ENCODE results near the gene TUG1. TPM values are rescaled to one million over a fixed set of nuclear protein-coding genes. Genes with fewer than 3 reads are reported as not detected.

TUG1 gene
- polyA plus RNA-seq, 1 of the 3 experiments (the other 2 are of a cell fraction), result 46.8 TPM

DNA sequence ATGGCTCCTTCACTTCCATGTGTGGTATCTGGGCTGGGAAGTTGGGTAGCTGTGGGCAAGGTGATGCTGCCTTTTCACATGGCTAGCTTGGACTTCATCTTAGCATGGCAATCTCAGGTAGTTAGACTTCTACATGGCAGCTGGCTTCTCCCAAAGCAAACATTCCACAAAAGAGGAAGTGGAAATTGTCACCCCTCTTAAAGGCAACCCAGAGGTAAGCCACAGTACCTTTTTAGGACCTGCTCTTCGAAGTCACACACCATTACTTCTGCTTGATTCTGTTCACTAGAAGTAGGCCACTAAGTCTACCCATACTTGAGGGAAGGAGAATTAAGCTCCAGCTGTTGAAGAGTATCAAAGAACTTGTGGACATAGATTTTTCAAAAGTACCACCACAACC, 25.9 kb downstream of the TUG1 start:
- DNase-seq, result no peak
- Histone ChIP-seq H3K4me1 (ENCODE audit: control insufficient read depth in 1 of 2, insufficient read depth in 2 of 2, low read depth in 1 of 2, low read length in 1 of 2) (no peaks in the 10 kb centered on the region), H3K4me3 (ENCODE audit: low read depth in 2 of 2, low read length in 1 of 2) (no peak overlapping the region), H3K79me2 (ENCODE audit: insufficient read depth) (no peaks in the 10 kb centered on the region), H3K36me3 (replicated peaks in 1 of 2; ENCODE audit: control insufficient read depth in 1 of 2, insufficient read depth in 2 of 2, low read length in 1 of 2) (no peaks in the 10 kb centered on the region), H2AFZ (ENCODE audit: low read depth) (no peak overlapping the region), H3K9me3 (no peaks in the 10 kb centered on the region), H3K9me2 (no peaks in the 10 kb centered on the region), H3F3A (replicated peaks; ENCODE audit: insufficient read depth) (no peaks in the 10 kb centered on the region), H4K20me1 (ENCODE audit: insufficient read depth) (no peaks in the 10 kb centered on the region), H3K27ac (ENCODE audit: low read depth in 2 of 2, low read length in 1 of 2) (no peak overlapping the region), H3K4me2 (no peak overlapping the region), H3K9ac (no peak overlapping the region), H3K27me3 (ENCODE audit: insufficient read depth) (no peaks in the 10 kb centered on the region)
- ChIA-PET POLR2A (no interaction called here), CTCF (interaction anchor here (2.8 kb wide), 1 partner anchor 90 kb away, joined by 7 read pairs; no protein-coding TSS in a partner anchor)
- WGBS (ENCODE audit: low lambda C conversion rate), result 6% methylated on average over 1 of the region's 1 CpG
- TF ChIP-seq, protein P1, sequence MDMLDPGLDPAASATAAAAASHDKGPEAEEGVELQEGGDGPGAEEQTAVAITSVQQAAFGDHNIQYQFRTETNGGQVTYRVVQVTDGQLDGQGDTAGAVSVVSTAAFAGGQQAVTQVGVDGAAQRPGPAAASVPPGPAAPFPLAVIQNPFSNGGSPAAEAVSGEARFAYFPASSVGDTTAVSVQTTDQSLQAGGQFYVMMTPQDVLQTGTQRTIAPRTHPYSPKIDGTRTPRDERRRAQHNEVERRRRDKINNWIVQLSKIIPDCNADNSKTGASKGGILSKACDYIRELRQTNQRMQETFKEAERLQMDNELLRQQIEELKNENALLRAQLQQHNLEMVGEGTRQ (IDR thresholded peaks at IDR 0.05; ENCODE audit: borderline replicate concordance, low read depth, low read length), result no peak
- TF ChIP-seq TCF12 (IDR thresholded peaks at IDR 0.05) (no peak), GABPA (IDR thresholded peaks at IDR 0.05; ENCODE audit: low read depth) (no peak), NRF1 (IDR thresholded peaks at IDR 0.05; ENCODE audit: low read depth, low read length) (no peak), RXRA (IDR thresholded peaks at IDR 0.05; ENCODE audit: borderline replicate concordance, low read depth) (no peak), FOXM1 (IDR thresholded peaks at IDR 0.05; ENCODE audit: low read depth) (no peak), TAF1 (IDR thresholded peaks at IDR 0.05; ENCODE audit: borderline replicate concordance, low read depth, low read length) (no peak), TEAD4 (IDR thresholded peaks at IDR 0.05; ENCODE audit: borderline replicate concordance, insufficient read depth) (no peak), RAD21 (IDR thresholded peaks at IDR 0.05; ENCODE audit: low read length) (no peak), FOSL2 (IDR thresholded peaks at IDR 0.05; ENCODE audit: borderline replicate concordance, low read depth) (no peak), RCOR1 (IDR thresholded peaks at IDR 0.05; ENCODE audit: low read length) (no peak), MEF2A (IDR thresholded peaks at IDR 0.05; ENCODE audit: borderline replicate concordance, low read depth) (no peak), YY1 (IDR thresholded peaks at IDR 0.05; ENCODE audit: low read depth) (no peak)
- TF ChIP-seq, protein P2, sequence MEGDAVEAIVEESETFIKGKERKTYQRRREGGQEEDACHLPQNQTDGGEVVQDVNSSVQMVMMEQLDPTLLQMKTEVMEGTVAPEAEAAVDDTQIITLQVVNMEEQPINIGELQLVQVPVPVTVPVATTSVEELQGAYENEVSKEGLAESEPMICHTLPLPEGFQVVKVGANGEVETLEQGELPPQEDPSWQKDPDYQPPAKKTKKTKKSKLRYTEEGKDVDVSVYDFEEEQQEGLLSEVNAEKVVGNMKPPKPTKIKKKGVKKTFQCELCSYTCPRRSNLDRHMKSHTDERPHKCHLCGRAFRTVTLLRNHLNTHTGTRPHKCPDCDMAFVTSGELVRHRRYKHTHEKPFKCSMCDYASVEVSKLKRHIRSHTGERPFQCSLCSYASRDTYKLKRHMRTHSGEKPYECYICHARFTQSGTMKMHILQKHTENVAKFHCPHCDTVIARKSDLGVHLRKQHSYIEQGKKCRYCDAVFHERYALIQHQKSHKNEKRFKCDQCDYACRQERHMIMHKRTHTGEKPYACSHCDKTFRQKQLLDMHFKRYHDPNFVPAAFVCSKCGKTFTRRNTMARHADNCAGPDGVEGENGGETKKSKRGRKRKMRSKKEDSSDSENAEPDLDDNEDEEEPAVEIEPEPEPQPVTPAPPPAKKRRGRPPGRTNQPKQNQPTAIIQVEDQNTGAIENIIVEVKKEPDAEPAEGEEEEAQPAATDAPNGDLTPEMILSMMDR (IDR thresholded peaks at IDR 0.05), result no peak
- TF ChIP-seq, protein P3, sequence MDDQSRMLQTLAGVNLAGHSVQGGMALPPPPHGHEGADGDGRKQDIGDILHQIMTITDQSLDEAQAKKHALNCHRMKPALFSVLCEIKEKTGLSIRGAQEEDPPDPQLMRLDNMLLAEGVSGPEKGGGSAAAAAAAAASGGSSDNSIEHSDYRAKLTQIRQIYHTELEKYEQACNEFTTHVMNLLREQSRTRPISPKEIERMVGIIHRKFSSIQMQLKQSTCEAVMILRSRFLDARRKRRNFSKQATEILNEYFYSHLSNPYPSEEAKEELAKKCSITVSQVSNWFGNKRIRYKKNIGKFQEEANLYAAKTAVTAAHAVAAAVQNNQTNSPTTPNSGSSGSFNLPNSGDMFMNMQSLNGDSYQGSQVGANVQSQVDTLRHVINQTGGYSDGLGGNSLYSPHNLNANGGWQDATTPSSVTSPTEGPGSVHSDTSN (IDR thresholded peaks at IDR 0.05), result no peak
- TF ChIP-seq, protein P4, sequence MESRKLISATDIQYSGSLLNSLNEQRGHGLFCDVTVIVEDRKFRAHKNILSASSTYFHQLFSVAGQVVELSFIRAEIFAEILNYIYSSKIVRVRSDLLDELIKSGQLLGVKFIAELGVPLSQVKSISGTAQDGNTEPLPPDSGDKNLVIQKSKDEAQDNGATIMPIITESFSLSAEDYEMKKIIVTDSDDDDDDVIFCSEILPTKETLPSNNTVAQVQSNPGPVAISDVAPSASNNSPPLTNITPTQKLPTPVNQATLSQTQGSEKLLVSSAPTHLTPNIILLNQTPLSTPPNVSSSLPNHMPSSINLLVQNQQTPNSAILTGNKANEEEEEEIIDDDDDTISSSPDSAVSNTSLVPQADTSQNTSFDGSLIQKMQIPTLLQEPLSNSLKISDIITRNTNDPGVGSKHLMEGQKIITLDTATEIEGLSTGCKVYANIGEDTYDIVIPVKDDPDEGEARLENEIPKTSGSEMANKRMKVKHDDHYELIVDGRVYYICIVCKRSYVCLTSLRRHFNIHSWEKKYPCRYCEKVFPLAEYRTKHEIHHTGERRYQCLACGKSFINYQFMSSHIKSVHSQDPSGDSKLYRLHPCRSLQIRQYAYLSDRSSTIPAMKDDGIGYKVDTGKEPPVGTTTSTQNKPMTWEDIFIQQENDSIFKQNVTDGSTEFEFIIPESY (IDR thresholded peaks at IDR 0.05; ENCODE audit: borderline replicate concordance, low read depth), result no peak
- TF ChIP-seq, protein P5, sequence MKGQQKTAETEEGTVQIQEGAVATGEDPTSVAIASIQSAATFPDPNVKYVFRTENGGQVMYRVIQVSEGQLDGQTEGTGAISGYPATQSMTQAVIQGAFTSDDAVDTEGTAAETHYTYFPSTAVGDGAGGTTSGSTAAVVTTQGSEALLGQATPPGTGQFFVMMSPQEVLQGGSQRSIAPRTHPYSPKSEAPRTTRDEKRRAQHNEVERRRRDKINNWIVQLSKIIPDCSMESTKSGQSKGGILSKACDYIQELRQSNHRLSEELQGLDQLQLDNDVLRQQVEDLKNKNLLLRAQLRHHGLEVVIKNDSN (IDR thresholded peaks at IDR 0.05; ENCODE audit: borderline replicate concordance, low read depth), result no peak
